ENCODE results near the gene CDKAL1. TPM values are rescaled to one million over a fixed set of nuclear protein-coding genes. Genes with fewer than 3 reads are reported as not detected.

Gene CDKAL1
- total and polyA plus RNA-seq, 2 of the 8 experiments (the other 6 are each of a cell fraction or from before 2014, with no cell fraction given): 8.4 to 24.6 TPM

DNA sequence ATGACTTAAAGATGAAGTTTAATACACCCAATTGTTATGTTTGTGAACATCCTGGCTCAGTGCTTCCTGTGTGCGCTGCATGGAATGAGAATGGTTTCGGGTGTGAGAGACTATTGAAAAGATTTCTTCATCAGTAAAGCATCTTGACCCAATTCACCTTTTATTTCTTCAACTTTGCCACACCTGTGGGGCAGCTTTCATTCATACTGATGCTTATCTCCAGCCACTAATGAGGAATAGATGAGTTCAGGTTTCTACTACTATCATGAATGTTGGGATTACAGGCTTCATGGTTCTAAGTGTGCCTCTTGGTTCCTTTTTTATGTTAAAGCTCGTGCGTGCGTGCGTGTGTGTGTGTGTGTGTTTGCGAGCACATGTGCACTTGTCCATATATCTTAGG is 685.6 kb downstream of the CDKAL1 start:
- WGBS, 2 experiments (ENCODE audit: extremely low coverage in 1 of 2, insufficient coverage in 1 of 2, insufficient read length in 1 of 2, insufficient replicate concordance in 2 of 2, low coverage in 1 of 2, low lambda C conversion rate in 2 of 2, missing lambda C conversion rate in 1 of 2): 91% methylated on average over 7 of the region's 7 CpGs; no CpG with 5 or more reads in 1 of the 2 experiments
- Histone ChIP-seq H3K4me3 (ENCODE audit: extremely low read depth in 1 of 4, insufficient read depth in 2 of 4, low read depth in 3 of 4, low read length in 4 of 4) (no peak overlapping the region), H3K36me3 (ENCODE audit: control insufficient read depth in 2 of 4, insufficient read depth in 4 of 4, low read length in 3 of 4) (no peaks in the 10 kb centered on the region), H3K79me2 (ENCODE audit: control insufficient read depth in 1 of 2, insufficient read depth in 2 of 2, low read length in 2 of 2) (no peaks in the 10 kb centered on the region), H2AK5ac (ENCODE audit: low read depth, low read length) (no peak overlapping the region), H3K4me1 (replicated peaks in 1 of 4; ENCODE audit: control insufficient read depth in 3 of 4, insufficient read depth in 4 of 4, low read length in 3 of 4) (no peaks in the 10 kb centered on the region; a peak in 1 of 7 replicates), H3K18ac (ENCODE audit: extremely low read depth, low read length) (no peak overlapping the region), H3K4me2 (ENCODE audit: insufficient read depth in 1 of 2, low read depth in 2 of 2, low read length in 2 of 2) (no peak overlapping the region), H2BK15ac (ENCODE audit: low read length) (no peak overlapping the region), H3K27me3 (replicated peaks in 1 of 4; ENCODE audit: control insufficient read depth in 3 of 4, extremely low read depth in 1 of 4, insufficient read depth in 3 of 4, low read length in 3 of 4) (no peaks in the 10 kb centered on the region), H3K56ac (replicated peaks; ENCODE audit: insufficient read length, low read depth, low read length) (no peak overlapping the region), H3K4ac (replicated peaks; ENCODE audit: insufficient read length, low read depth, low read length) (no peak overlapping the region), H4K91ac (replicated peaks; ENCODE audit: insufficient read length, low read length) (no peak overlapping the region), H3K23me2 (ENCODE audit: low read depth, low read length) (no peaks in the 10 kb centered on the region), H3K9ac (replicated peaks in 1 of 4; ENCODE audit: extremely low read depth in 1 of 4, low read depth in 3 of 4, low read length in 3 of 4) (no peak overlapping the region), H4K8ac (ENCODE audit: extremely low read depth, insufficient read depth, low read length) (no peak overlapping the region), H2BK20ac (ENCODE audit: low read length) (no peak overlapping the region), H3K9me3 (ENCODE audit: insufficient read depth in 2 of 2, low read depth in 1 of 2, low read length in 1 of 2) (peaks cover 3 to 5% of the 10 kb centered on the region in 2 experiments; a peak in 1 of 4 replicates), H2BK12ac (ENCODE audit: low read depth, low read length) (no peak overlapping the region), H3K23ac (ENCODE audit: insufficient read length) (no peak overlapping the region), H2BK120ac (replicated peaks; ENCODE audit: low read depth, low read length) (no peak overlapping the region), H3K79me1 (ENCODE audit: low read depth, low read length) (no peaks in the 10 kb centered on the region), H3K27ac (ENCODE audit: low read depth, low read length) (no peak overlapping the region), H2BK5ac (ENCODE audit: low read depth, low read length) (no peak overlapping the region), H4K5ac (ENCODE audit: insufficient read length, low read depth, low read length) (no peak overlapping the region), H4K20me1 (replicated peaks in 1 of 2; ENCODE audit: control insufficient read depth in 1 of 2, insufficient read depth in 2 of 2, low read length in 2 of 2) (no peaks in the 10 kb centered on the region), H3K14ac (ENCODE audit: insufficient read length) (no peak overlapping the region), H2AFZ (ENCODE audit: low read length) (no peak overlapping the region)
- ChIA-PET POLR2A (ENCODE audit: partially characterized antibody) (interaction anchor here (1.2 kb wide), 1 partner anchor 46 kb away, joined by 3 read pairs; no protein-coding TSS in a partner anchor), CTCF (ENCODE audit: partially characterized antibody) (interaction anchor here (1.0 kb wide), 1 partner anchor 11 kb away, joined by 3 read pairs; no protein-coding TSS in a partner anchor)
- TF ChIP-seq, protein P1, sequence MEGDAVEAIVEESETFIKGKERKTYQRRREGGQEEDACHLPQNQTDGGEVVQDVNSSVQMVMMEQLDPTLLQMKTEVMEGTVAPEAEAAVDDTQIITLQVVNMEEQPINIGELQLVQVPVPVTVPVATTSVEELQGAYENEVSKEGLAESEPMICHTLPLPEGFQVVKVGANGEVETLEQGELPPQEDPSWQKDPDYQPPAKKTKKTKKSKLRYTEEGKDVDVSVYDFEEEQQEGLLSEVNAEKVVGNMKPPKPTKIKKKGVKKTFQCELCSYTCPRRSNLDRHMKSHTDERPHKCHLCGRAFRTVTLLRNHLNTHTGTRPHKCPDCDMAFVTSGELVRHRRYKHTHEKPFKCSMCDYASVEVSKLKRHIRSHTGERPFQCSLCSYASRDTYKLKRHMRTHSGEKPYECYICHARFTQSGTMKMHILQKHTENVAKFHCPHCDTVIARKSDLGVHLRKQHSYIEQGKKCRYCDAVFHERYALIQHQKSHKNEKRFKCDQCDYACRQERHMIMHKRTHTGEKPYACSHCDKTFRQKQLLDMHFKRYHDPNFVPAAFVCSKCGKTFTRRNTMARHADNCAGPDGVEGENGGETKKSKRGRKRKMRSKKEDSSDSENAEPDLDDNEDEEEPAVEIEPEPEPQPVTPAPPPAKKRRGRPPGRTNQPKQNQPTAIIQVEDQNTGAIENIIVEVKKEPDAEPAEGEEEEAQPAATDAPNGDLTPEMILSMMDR (IDR thresholded peaks at IDR 0.05; ENCODE audit: control extremely low read depth in 1 of 3, insufficient read depth in 1 of 3, low read depth in 1 of 3, low read length in 3 of 3): no peak
- no peak for TF ChIP-seq POLR2A (IDR thresholded peaks at IDR 0.05; ENCODE audit: control extremely low read depth in 1 of 2, low read depth in 2 of 2, low read length in 2 of 2)
- TF ChIP-seq FOSL1 (IDR thresholded peaks at IDR 0.05; ENCODE audit: insufficient read depth, low read depth, low read length): no peak
- no peak for TF ChIP-seq PHF8 (conservative IDR thresholded peaks at IDR 0.05; ENCODE audit: low read depth, low read length)
- no peak for TF ChIP-seq HDAC2 (IDR thresholded peaks at IDR 0.05; ENCODE audit: borderline replicate concordance in 1 of 2, low read depth in 2 of 2, low read length in 2 of 2)
- no peak for TF ChIP-seq SP2 (IDR thresholded peaks at IDR 0.05; ENCODE audit: low read length)
- TF ChIP-seq KDM1A (IDR thresholded peaks at IDR 0.05; ENCODE audit: borderline replicate concordance, low read length): no peak
- no peak for TF ChIP-seq EZH2 (IDR thresholded peaks at IDR 0.05; ENCODE audit: low read depth, low read length, severe bottlenecking)
- TF ChIP-seq SUZ12 (IDR thresholded peaks at IDR 0.05; ENCODE audit: low read length): no peak
- FAIRE-seq: no peak
- DNase-seq (ENCODE audit: low read depth in 1 of 2, low spot score in 2 of 2): no peak

All from H1 (cell line).